SK-N-SH treated with all-trans-retinoic acid at 6 μM for 48 hours (cell line): ENCODE data around the gene DMRTB1.
"Not testable (repeated sequence)": the region's sequence is repeated elsewhere in the genome, so short reads cannot be mapped to it uniquely, and the experiment has no call there.

Experiments used
- ATAC-seq: fragments of 200-7000 bp; cut with Tn5 transposase; 3 replicates; pipeline ENCODE4 v1.9.1; 2020; ENCODE audit warnings: mild to moderate bottlenecking, moderate library complexity
- BACH2 ChIP-seq: fragments of 250-450 bp; sonication (Bioruptor Pico); IDR thresholded peaks from 2 replicates; pipeline ENCODE4 v1.9.0; 2021; ENCODE audit warnings: mild to moderate bottlenecking, borderline replicate concordance
- CREB5 ChIP-seq: fragments of 250-450 bp; sonication (Bioruptor Pico); IDR thresholded peaks from 2 replicates; pipeline ENCODE4 v1.5.1; 2020; ENCODE audit warnings: low read depth, mild to moderate bottlenecking, moderate library complexity
- CSRNP3 ChIP-seq: fragments of 250-450 bp; sonication (Bioruptor Pico); IDR thresholded peaks from 2 replicates; pipeline ENCODE4 v1.5.1; 2021; ENCODE audit warnings: mild to moderate bottlenecking, moderate library complexity
- ESRRG ChIP-seq: fragments of 250-450 bp; sonication (Bioruptor Pico); IDR thresholded peaks from 2 replicates; pipeline ENCODE4 v1.6.1; 2021; ENCODE audit warnings: mild to moderate bottlenecking
- GLIS3 ChIP-seq: fragments of 250-450 bp; sonication (Bioruptor Pico); IDR thresholded peaks from 2 replicates; pipeline ENCODE4 v1.5.0; 2020; ENCODE audit warnings: mild to moderate bottlenecking, moderate library complexity
- ISL1 ChIP-seq: fragments of 250-450 bp; sonication (Bioruptor Pico); IDR thresholded peaks from 2 replicates; pipeline ENCODE4 v2.1.2; 2022; ENCODE audit warnings: mild to moderate bottlenecking, moderate library complexity
- OSR1 ChIP-seq: fragments of 250-450 bp; sonication (Bioruptor Pico); IDR thresholded peaks from 2 replicates; pipeline ENCODE4 v1.8.0; 2022; ENCODE audit warnings: moderate library complexity, mild to moderate bottlenecking, inconsistent platforms
- POU6F1 ChIP-seq: fragments of 250-450 bp; sonication (Bioruptor Pico); IDR thresholded peaks from 2 replicates; pipeline ENCODE4 v1.8.0; 2021; ENCODE audit warnings: low read depth, mild to moderate bottlenecking, moderate library complexity, borderline replicate concordance
- PPARA ChIP-seq: fragments of 250-450 bp; sonication (Bioruptor Pico); IDR thresholded peaks from 2 replicates; pipeline ENCODE4 v1.5.0; 2020; ENCODE audit warnings: mild to moderate bottlenecking, borderline replicate concordance
- RARB ChIP-seq: fragments of 250-450 bp; sonication (Bioruptor Pico); IDR thresholded peaks from 2 replicates; pipeline ENCODE4 v1.8.0; 2021; ENCODE audit warnings: mild to moderate bottlenecking, moderate library complexity
- SNAI2 ChIP-seq: fragments of 250-450 bp; sonication (Bioruptor Pico); IDR thresholded peaks from 2 replicates; pipeline ENCODE4 v1.5.0; 2020; ENCODE audit warnings: mild to moderate bottlenecking, moderate library complexity
- TCF4 ChIP-seq: fragments of 250-450 bp; sonication (Bioruptor Pico); IDR thresholded peaks from 2 replicates; pipeline ENCODE4 v1.8.0; 2021; ENCODE audit warnings: mild to moderate bottlenecking, moderate library complexity, borderline replicate concordance
- TOX ChIP-seq: fragments of 250-450 bp; sonication (Bioruptor Pico); IDR thresholded peaks from 2 replicates; pipeline ENCODE4 v1.8.0; 2021; ENCODE audit warnings: mild to moderate bottlenecking, moderate library complexity, borderline replicate concordance
- TSHZ2 ChIP-seq: fragments of 250-450 bp; sonication (Bioruptor Pico); IDR thresholded peaks from 2 replicates; pipeline ENCODE4 v1.5.0; 2020; ENCODE audit warnings: mild to moderate bottlenecking, moderate library complexity
- ZC3H10 ChIP-seq: fragments of 250-450 bp; sonication (Bioruptor Pico); IDR thresholded peaks from 2 replicates; pipeline ENCODE4 v1.5.1; 2021; ENCODE audit warnings: mild to moderate bottlenecking, moderate library complexity
- ZFP3 ChIP-seq: fragments of 250-450 bp; sonication (Bioruptor Pico); IDR thresholded peaks from 2 replicates; pipeline ENCODE4 v1.5.0; 2020; ENCODE audit warnings: mild to moderate bottlenecking, moderate library complexity
- ZFP30 ChIP-seq: fragments of 450-650 bp; formaldehyde crosslinking; IDR thresholded peaks from 2 replicates; pipeline ENCODE4 v1.5.0; 2022; ENCODE audit warnings: mild to moderate bottlenecking, moderate library complexity
- ZNF70 ChIP-seq: fragments of 450-650 bp; formaldehyde crosslinking; IDR thresholded peaks from 2 replicates; pipeline ENCODE4 v1.5.0; 2020; ENCODE audit warnings: mild to moderate bottlenecking, moderate library complexity
- ZNF8 ChIP-seq: fragments of 450-650 bp; formaldehyde crosslinking; IDR thresholded peaks from 2 replicates; pipeline ENCODE4 v1.5.0; 2020; ENCODE audit warnings: mild to moderate bottlenecking, moderate library complexity

Gene DMRTB1

GRCh38 chr1:53431805-53432565 lies 27.2 kb upstream of the DMRTB1 start:
- TF ChIP-seq GLIS3 (CRISPR knock-in tag) = no peak
- no peak for TF ChIP-seq OSR1
- no peak for TF ChIP-seq PPARA
- no peak for TF ChIP-seq ISL1 (CRISPR knock-in tag)
- no peak for TF ChIP-seq ZFP3 (CRISPR knock-in tag)
- TF ChIP-seq BACH2 = no peak
- no peak for TF ChIP-seq ESRRG (CRISPR knock-in tag)
- TF ChIP-seq TOX (CRISPR knock-in tag) = no peak
- TF ChIP-seq POU6F1 = no peak
- TF ChIP-seq TCF4 (CRISPR knock-in tag) = no peak
- no peak for TF ChIP-seq RARB (CRISPR knock-in tag)
- no peak for TF ChIP-seq ZNF8
- TF ChIP-seq ZNF70 (CRISPR knock-in tag) = no peak
- no peak for TF ChIP-seq CSRNP3 (CRISPR knock-in tag)
- no peak for TF ChIP-seq CREB5 (CRISPR knock-in tag)
- TF ChIP-seq SNAI2 (CRISPR knock-in tag) = no peak
- no peak for TF ChIP-seq ZC3H10 (CRISPR knock-in tag)
- TF ChIP-seq ZFP30 (CRISPR knock-in tag) = no peak
- no peak for TF ChIP-seq TSHZ2
- ATAC-seq = no peak

GRCh38 chr1:53432611-53433010 lies 26.6 kb upstream of the DMRTB1 start:
- no peak for TF ChIP-seq OSR1
- TF ChIP-seq ZC3H10 (CRISPR knock-in tag) = no peak
- TF ChIP-seq TSHZ2 = no peak
- no peak for TF ChIP-seq BACH2
- TF ChIP-seq TOX (CRISPR knock-in tag) = no peak
- TF ChIP-seq PPARA = no peak
- no peak for TF ChIP-seq CREB5 (CRISPR knock-in tag)
- ATAC-seq = no peak

- not testable (repeated sequence) for ATAC-seq
Observed at GRCh38 chr1:53434405-53435007, 24.7 kb upstream of the DMRTB1 start.
